ENCODE data around the gene GBA3.

- TF ChIP-seq, protein P1, sequence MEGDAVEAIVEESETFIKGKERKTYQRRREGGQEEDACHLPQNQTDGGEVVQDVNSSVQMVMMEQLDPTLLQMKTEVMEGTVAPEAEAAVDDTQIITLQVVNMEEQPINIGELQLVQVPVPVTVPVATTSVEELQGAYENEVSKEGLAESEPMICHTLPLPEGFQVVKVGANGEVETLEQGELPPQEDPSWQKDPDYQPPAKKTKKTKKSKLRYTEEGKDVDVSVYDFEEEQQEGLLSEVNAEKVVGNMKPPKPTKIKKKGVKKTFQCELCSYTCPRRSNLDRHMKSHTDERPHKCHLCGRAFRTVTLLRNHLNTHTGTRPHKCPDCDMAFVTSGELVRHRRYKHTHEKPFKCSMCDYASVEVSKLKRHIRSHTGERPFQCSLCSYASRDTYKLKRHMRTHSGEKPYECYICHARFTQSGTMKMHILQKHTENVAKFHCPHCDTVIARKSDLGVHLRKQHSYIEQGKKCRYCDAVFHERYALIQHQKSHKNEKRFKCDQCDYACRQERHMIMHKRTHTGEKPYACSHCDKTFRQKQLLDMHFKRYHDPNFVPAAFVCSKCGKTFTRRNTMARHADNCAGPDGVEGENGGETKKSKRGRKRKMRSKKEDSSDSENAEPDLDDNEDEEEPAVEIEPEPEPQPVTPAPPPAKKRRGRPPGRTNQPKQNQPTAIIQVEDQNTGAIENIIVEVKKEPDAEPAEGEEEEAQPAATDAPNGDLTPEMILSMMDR (IDR thresholded peaks at IDR 0.05), result no peak
- no peak for TF ChIP-seq POLR2A (IDR thresholded peaks at IDR 0.05)
Measured at GRCh38 chr4:22803512-22803911, 110.8 kb downstream of the GBA3 start.

Data from Peyer's patch (tissue), 4 donors.